T47D (cell line): ENCODE measurements around the gene RSKR.

Experiments
- DNase-seq, 2 experiments: peaks; one replicate each; pipeline versions ENCODE4 v3.0.0 to v3.0.0-alpha.2; 2011 to 2012; ENCODE audit warnings: low read depth in 1 of 2, low spot score in 1 of 2
- JUND ChIP-seq: IDR thresholded peaks from 2 replicates; pipeline ENCODE4 v1.6.1; 2012; ENCODE audit warnings: low read depth
- in situ Hi-C: cut with HindIII; loops from 2 replicates; pipeline ENCODE4 v1.10.0; 2016; ENCODE audit warnings: low sequenced_read_pairs, low pct_unique_long_range_greater_than_20kb

The RSKR gene

DNA sequence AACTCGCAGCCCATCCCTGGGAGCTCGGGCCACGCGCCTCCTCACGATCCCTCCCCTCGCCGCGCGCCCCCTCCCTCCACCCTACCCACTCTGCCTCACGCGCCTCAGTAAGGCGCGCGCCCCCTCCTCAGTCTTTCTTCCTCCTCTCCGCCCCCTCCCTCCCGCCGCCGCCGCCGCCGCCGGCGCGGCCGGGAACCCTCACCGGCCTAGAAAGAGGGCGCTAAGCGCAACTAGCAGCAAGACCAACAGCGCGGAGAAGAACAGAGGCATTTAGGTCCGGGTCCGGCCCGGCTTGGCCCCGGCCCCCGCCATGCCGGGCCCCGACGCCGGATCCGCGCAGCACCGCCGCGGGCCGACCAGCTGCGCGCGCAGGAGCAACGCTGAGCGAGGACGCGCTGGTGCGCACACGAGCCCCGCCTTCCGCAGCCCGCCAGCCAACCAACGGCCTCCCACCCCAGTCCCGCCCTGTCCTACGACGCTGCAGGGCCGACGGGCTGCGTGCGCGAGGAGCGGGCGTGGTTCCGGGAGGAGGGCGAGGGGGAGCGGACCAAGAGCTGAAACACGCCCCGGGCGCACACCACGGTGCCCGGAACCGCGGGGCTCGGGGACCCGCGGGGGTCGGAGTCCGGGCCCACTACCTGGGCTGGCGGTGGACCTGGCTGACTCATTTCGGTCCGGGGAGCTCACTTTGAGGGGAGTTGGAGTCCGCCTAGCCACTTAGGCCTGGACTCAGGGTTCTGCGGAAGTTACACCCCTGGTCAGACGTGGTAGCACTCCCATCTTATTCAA is 31.0 kb upstream of the RSKR start, which contains the start of gene BLTP2:
TSS of gene BLTP2 (minus strand) at position 372 of the 789 bp plus-strand sequence. CDS start at position 270, 102 bp downstream.
- no peak for TF ChIP-seq JUND
- in situ Hi-C loops = no loop called here
- DNase-seq = peak; percentile 97 to 98

DNA sequence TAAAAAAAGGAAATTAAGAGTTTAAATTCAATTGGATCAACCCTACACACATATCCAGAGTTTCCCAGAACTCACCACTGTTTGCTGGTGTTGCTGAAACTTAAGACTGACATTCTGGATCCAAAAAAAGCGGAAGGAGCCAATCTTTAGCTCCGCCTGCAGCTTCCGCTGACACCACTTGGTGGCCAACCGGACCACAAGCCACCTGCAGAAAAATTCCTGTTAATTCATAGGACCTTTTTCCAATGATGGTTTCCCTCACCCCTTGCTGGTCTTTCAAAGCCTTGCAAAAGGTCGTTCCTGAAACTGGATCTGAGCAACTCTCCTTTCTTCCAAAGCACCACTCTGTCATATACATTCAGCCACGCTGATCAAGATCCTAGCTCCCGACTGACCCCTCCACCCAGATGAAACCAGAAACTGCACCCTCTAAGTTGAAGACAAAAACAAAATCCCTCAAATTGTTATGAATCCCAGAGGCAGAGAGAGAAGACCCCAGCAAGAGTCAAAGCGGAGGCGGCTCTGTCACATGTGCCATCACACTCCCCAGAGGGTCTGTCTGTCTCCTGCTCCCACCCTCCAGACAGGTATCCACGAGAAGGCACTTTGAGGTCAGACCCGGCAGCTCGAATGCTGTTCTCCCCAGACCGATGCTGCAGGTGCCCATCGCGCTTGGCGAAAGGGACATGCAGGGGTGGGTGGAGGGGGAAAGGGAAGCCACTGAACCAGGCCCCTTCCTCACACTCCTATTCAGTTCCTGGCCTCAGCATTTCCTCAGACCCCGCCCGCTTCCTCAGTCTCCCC is 30.2 kb upstream of the RSKR start:
- DNase-seq = peak; percentile 67 to 82
- in situ Hi-C loops = no loop called here
- no peak for TF ChIP-seq JUND

DNA sequence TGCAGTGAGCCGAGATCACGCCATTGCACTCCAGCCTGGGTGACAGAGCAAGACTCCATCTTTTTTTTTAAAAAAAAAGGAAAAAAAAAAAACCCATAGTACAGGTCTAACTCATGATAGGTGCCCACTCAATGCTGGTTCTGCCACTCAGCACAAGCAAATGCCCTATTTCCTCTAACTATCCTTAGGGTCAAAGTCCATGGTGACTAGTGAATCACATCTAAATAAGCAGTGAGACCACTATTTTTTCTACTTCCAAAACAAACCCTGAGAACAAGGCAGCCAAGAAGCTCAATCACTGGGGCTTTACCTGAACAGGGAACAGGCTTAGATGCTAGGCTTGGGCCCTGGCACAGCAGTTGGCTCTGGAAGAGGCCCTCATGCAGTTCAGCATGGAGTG is 27.6 kb upstream of the RSKR start:
- no peak for TF ChIP-seq JUND
- in situ Hi-C loops = no loop called here
- no peak for DNase-seq

DNA sequence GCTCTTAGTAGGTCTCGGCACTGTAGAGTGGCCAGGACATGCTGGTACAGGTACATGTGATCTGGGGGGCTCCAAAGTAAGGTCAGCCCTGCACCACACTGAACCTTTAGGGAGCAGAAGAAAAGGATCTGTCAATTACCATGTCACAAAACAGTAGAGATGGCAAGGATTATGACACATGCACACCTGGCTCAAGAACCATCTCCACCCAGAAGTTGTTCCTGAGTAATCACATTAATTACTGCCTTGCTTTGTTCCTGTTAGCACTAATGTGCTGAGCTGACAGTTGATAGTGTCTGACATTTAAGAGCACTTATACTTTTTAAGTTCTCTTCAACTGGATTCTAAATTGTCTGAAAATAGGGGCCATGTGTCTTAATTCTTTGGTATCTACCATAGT is 21.5 kb upstream of the RSKR start:
- TF ChIP-seq JUND = no peak
- DNase-seq = no peak
- in situ Hi-C loops = no loop called here

DNA sequence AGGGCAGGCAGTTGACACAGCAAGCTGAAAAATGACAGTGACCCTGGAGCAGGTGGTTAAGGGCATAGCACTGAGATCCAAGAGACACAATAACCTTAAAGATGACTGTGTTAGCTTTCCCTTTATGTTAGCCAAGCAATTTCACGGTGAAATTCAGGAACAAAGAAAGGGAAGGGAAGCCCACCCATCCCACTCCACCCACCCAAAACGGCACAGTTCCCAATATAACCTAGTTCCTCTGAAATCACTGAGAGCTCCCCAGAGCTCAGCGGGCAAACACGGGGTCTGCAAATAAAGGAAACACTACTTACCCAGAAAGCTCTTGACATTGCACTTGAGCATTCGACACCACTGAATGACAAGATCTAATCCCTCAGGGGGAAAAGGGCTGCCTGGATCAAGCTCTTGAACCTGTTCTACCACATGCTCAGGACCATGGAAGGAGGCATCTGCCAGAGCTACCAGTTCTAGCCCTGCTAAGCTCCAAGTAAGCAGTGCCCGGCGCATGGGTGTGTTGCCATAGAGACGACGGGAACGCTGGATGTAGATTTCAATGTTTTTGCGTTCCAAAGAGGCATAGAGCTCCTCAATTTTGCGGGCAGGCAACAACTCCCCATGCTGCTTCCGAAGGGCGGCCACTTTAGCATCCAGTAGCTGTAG is 20.4 kb upstream of the RSKR start:
- TF ChIP-seq JUND = no peak
- DNase-seq = peak; percentile 58 to 97
- in situ Hi-C loops = no loop called here

DNA sequence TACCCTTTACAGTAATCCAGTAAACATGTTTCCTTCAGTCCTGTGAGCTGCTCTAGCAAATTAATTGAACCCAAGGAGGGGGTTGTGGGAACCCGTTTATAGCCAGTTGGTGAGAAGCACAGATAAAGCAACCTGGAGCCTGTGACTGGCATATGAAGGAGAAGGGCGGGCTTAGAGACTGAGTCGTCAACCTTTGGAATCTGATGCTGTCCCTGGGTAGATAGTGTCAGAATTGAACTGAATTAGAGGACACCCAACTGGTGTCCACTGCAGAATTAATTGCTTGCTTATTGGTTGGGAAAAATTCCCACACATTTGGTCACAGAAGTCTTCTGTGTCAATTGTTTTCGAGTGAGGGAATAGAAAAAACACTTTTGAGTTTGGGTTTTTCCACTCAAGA is 12.8 kb upstream of the RSKR start:
- no peak for TF ChIP-seq JUND
- no peak for DNase-seq
- in situ Hi-C loops = no loop called here

DNA sequence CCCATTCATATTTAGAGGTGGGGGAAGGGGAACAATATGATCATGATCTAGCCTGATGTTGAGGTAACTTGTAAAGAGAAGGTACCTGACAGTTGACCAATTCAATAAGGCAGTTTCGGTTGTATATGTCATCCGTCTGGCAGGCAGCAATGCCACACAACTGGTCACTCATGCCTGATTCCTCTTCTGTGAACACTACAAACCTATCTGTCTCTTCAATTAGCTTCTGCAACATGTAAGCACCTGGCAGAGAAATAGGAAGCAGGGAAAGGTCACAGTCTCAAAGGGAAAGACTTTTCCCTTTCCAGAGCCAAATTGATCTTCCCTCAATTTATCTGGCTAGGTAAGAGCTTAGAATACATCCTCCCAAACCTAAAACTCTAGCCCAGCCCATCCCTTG is 10.2 kb upstream of the RSKR start:
- no peak for DNase-seq
- no peak for TF ChIP-seq JUND
- in situ Hi-C loops = no loop called here

DNA sequence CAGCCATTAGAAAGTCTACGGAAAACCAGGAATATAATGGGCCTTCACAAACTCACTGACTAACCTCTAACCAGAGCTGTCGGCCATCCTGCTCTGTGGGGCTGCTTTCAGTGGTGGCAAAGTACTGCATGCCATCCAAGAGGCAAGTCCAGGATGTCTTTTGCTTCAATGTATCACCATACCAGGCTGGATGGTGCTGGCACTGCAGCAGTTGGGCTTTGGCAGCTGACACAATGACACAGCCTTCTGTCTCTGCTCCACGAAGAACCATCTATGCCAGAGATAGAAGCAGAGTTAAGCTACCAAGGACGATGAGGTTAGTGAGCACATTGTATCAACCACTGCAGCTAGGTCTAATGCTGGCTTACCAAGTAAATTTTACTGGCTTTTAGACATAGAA is 9.7 kb upstream of the RSKR start:
- DNase-seq = no peak
- no peak for TF ChIP-seq JUND
- in situ Hi-C loops = no loop called here

DNA sequence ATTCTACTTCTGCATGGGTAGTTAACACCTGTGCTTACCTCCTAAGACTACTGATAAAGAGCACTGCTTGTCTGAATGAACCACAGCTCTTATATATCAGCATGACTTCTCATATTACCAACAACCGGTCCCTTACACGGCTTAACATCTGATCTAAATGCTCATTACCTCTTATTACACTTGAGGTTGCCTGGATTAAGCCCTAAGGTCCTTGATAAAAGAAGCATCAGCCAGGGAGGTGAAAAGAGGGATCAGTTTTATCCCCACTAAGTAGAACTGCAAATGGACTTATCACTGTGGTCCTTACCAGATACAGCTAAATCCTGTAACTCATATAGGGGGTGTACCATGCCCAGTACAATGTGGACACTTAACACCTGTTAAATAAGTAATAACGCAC is 8.2 kb upstream of the RSKR start:
- no peak for DNase-seq
- in situ Hi-C loops = no loop called here
- no peak for TF ChIP-seq JUND

DNA sequence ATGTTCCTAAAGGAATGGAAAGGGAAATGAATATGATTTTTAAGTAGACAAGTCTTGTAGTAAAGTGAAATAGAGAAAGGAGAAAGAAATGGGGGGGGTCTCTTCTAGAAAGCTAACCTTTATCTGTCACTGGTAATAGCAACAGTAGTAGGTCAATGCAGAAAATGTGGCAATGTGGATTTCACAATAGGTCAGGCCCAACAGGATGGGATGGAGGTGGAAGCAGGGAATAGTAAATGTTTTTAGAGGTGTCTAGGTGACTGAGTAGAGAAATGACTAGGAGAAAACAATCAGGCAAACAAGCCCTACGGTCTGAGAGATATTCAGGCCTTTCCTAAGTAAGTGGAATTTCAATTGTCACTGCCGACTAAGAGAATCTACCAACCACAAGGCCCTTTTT is 6.0 kb upstream of the RSKR start:
- TF ChIP-seq JUND = no peak

DNA sequence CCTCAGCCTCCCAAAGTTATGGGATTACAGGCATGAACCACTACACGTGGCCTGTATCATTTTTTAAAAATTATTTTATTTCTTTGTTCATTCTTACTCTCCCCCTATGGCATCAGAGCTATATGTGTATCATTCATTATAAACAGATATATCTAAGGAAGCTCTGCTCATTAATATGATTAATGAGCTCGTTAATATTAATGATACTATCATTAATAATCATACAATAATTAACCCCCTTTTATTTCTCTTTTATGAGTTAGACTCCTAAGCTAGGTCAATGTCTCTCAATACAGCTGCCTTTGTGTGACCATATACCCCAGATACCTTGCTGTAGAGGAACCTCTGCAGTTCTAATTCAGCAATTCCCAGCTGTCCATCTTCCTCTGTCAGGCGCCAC is 4.5 kb upstream of the RSKR start:
- no peak for TF ChIP-seq JUND
- in situ Hi-C loops = no loop called here
- no peak for DNase-seq

More for the DNA sequence above, 6.0 kb upstream of the RSKR start:
- no peak for DNase-seq
- in situ Hi-C loops = no loop called here

DNA sequence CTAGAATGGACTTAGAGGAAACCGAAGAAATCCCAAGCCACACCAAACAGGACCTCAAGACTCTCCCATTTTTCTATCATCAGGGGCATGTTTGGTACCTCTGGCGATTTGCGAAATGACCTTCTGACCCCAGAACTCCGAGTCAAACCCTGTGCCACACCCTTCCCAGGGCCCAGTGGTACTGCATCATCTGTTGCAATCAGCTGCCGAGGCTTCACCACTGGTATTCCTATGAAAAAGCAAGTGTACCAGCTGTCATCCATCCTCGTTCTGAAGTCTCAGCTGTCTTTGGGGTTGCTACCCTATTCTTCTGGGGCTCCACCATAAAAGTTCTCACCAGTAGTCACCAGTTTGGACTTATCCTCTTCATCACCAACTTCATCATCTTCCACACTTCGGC is 2.3 kb upstream of the RSKR start:
- TF ChIP-seq JUND = no peak
- in situ Hi-C loops = no loop called here

More for the DNA sequence above, 2.3 kb upstream of the RSKR start:
- no peak for DNase-seq
